ENCODE results near the gene INAFM2. TPM values are rescaled to one million over a fixed set of nuclear protein-coding genes. Genes with fewer than 3 reads are reported as not detected.
A peak's percentile ranks its signal among the peaks of the same experiment; 100 is the strongest.

INAFM2 gene
- total and polyA plus RNA-seq, 9 of the 15 experiments (the other 6 are each of a cell fraction or from before 2014, with no cell fraction given) = 11.8 to 43.1 (median 27.2) TPM

DNA sequence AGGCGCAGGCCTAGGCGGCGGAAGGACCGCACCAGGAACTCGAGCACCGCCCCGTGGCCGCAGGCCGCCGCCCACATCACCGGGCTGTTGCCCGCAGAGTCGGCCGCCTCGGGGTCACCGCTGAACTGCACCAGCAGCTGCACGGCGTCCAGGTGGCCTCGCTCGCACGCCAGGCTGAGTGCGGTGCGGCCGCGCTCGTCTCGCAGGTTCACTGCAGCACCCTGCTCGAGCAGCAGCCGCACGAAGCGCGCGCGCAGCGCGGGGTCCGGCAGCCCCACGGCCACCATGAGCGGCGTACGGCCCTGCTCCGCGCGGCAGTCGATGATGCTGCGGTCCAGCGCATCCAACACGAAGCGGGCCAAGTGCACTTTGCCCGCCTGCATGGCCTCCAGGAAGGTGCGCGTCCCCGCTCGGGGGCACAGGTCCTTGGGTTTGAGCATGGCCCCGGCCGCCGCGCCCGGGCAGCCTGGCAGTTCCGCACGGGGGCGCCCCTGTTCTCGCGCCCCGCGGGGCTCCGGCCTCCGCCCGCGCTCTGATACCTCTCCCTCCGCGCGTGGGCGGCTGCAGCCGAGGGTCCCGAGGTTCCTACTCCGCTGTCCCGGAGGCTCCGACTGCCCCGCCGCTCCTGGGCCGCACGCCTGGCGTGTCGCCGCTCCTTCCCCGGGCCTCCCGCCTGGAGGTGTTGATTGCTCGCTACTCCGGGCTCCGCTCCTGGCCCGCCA is 41.2 kb upstream of the INAFM2 start (continued):
- TF ChIP-seq, protein P1, sequence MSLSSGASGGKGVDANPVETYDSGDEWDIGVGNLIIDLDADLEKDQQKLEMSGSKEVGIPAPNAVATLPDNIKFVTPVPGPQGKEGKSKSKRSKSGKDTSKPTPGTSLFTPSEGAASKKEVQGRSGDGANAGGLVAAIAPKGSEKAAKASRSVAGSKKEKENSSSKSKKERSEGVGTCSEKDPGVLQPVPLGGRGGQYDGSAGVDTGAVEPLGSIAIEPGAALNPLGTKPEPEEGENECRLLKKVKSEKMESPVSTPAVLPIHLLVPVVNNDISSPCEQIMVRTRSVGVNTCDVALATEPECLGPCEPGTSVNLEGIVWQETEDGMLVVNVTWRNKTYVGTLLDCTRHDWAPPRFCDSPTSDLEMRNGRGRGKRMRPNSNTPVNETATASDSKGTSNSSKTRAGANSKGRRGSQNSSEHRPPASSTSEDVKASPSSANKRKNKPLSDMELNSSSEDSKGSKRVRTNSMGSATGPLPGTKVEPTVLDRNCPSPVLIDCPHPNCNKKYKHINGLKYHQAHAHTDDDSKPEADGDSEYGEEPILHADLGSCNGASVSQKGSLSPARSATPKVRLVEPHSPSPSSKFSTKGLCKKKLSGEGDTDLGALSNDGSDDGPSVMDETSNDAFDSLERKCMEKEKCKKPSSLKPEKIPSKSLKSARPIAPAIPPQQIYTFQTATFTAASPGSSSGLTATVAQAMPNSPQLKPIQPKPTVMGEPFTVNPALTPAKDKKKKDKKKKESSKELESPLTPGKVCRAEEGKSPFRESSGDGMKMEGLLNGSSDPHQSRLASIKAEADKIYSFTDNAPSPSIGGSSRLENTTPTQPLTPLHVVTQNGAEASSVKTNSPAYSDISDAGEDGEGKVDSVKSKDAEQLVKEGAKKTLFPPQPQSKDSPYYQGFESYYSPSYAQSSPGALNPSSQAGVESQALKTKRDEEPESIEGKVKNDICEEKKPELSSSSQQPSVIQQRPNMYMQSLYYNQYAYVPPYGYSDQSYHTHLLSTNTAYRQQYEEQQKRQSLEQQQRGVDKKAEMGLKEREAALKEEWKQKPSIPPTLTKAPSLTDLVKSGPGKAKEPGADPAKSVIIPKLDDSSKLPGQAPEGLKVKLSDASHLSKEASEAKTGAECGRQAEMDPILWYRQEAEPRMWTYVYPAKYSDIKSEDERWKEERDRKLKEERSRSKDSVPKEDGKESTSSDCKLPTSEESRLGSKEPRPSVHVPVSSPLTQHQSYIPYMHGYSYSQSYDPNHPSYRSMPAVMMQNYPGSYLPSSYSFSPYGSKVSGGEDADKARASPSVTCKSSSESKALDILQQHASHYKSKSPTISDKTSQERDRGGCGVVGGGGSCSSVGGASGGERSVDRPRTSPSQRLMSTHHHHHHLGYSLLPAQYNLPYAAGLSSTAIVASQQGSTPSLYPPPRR (CRISPR knock-in tag; IDR thresholded peaks at IDR 0.05; ENCODE audit: borderline replicate concordance) = no peak
- TF ChIP-seq SRSF9 (IDR thresholded peaks at IDR 0.05; ENCODE audit: borderline replicate concordance, low read depth, low read length) = no peak
- TF ChIP-seq, protein P2, sequence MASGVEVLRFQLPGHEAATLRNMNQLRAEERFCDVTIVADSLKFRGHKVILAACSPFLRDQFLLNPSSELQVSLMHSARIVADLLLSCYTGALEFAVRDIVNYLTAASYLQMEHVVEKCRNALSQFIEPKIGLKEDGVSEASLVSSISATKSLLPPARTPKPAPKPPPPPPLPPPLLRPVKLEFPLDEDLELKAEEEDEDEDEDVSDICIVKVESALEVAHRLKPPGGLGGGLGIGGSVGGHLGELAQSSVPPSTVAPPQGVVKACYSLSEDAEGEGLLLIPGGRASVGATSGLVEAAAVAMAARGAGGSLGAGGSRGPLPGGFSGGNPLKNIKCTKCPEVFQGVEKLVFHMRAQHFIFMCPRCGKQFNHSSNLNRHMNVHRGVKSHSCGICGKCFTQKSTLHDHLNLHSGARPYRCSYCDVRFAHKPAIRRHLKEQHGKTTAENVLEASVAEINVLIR (CRISPR knock-in tag; IDR thresholded peaks at IDR 0.05) = no peak
- TF ChIP-seq MTA3 (IDR thresholded peaks at IDR 0.05; ENCODE audit: borderline replicate concordance) = peak; percentile 87; the same call in 1 of the 2 replicates
- TF ChIP-seq, protein P3, sequence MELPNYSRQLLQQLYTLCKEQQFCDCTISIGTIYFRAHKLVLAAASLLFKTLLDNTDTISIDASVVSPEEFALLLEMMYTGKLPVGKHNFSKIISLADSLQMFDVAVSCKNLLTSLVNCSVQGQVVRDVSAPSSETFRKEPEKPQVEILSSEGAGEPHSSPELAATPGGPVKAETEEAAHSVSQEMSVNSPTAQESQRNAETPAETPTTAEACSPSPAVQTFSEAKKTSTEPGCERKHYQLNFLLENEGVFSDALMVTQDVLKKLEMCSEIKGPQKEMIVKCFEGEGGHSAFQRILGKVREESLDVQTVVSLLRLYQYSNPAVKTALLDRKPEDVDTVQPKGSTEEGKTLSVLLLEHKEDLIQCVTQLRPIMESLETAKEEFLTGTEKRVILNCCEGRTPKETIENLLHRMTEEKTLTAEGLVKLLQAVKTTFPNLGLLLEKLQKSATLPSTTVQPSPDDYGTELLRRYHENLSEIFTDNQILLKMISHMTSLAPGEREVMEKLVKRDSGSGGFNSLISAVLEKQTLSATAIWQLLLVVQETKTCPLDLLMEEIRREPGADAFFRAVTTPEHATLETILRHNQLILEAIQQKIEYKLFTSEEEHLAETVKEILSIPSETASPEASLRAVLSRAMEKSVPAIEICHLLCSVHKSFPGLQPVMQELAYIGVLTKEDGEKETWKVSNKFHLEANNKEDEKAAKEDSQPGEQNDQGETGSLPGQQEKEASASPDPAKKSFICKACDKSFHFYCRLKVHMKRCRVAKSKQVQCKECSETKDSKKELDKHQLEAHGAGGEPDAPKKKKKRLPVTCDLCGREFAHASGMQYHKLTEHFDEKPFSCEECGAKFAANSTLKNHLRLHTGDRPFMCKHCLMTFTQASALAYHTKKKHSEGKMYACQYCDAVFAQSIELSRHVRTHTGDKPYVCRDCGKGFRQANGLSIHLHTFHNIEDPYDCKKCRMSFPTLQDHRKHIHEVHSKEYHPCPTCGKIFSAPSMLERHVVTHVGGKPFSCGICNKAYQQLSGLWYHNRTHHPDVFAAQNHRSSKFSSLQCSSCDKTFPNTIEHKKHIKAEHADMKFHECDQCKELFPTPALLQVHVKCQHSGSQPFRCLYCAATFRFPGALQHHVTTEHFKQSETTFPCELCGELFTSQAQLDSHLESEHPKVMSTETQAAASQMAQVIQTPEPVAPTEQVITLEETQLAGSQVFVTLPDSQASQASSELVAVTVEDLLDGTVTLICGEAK (IDR thresholded peaks at IDR 0.05) = no peak
- TF ChIP-seq, protein P3 (CRISPR knock-in tag; IDR thresholded peaks at IDR 0.05) = no peak
- TF ChIP-seq NRF1 (conservative IDR thresholded peaks at IDR 0.05 in 1 of 2, IDR thresholded peaks at IDR 0.05 in 1 of 2) = peak; percentile 79 to 82
- no peak for TF ChIP-seq KDM4B (IDR thresholded peaks at IDR 0.05; ENCODE audit: borderline replicate concordance in 2 of 2, low read depth in 1 of 2)
- 0 out of 2 replicates have a peak, but pooled peaks have one; percentile 83 for TF ChIP-seq NR4A1 (CRISPR knock-in tag; IDR thresholded peaks at IDR 0.05)
- TF ChIP-seq NR4A1 (tag; IDR thresholded peaks at IDR 0.05) = no peak
- TF ChIP-seq MAFG (tag; conservative IDR thresholded peaks at IDR 0.05) = no peak
- no peak for TF ChIP-seq ZNF699 (CRISPR knock-in tag; IDR thresholded peaks at IDR 0.05; ENCODE audit: insufficient replicate concordance)

Measured in K562 (cell line).